ENCODE data around the gene NBEA. TPM values are rescaled to one million over a fixed set of nuclear protein-coding genes. Genes with fewer than 3 reads are reported as not detected.

NBEA gene
- total and polyA plus RNA-seq, 2 experiments from 2014 or later, result 9.1 to 29.1 TPM

DNA sequence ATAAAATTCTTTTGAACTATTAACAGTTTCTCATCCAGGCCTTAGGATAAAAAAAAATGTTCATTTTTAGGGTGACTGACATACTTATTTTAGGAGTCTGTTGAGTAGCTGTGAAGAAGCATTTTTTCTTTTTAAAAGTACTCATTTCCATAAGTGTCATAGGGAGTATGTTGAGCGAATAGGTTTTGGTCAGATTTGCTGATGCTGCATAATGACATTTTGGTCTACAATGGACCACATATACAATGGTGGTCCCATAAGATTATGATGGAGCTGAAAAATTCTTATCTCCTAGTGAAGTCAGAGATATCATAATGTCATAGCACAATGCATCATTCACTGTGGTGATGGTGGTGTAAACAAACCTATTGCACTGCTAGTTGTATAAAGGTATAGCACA lies 17.4 kb downstream of the NBEA start (continued):
- TF ChIP-seq, protein P1, sequence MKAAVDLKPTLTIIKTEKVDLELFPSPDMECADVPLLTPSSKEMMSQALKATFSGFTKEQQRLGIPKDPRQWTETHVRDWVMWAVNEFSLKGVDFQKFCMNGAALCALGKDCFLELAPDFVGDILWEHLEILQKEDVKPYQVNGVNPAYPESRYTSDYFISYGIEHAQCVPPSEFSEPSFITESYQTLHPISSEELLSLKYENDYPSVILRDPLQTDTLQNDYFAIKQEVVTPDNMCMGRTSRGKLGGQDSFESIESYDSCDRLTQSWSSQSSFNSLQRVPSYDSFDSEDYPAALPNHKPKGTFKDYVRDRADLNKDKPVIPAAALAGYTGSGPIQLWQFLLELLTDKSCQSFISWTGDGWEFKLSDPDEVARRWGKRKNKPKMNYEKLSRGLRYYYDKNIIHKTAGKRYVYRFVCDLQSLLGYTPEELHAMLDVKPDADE (IDR thresholded peaks at IDR 0.05), result no peak
- TF ChIP-seq POLR2AphosphoS5 (IDR thresholded peaks at IDR 0.05; ENCODE audit: low read depth) (no peak), JUNB (IDR thresholded peaks at IDR 0.05; ENCODE audit: unreplicated experiment) (no peak), CREB1 (CRISPR knock-in tag; IDR thresholded peaks at IDR 0.05; ENCODE audit: low read depth) (no peak), EZH2 (IDR thresholded peaks at IDR 0.05; ENCODE audit: low read depth, unreplicated experiment) (no peak), ZNF114 (CRISPR knock-in tag; IDR thresholded peaks at IDR 0.05) (no peak)
- TF ChIP-seq, protein P2, sequence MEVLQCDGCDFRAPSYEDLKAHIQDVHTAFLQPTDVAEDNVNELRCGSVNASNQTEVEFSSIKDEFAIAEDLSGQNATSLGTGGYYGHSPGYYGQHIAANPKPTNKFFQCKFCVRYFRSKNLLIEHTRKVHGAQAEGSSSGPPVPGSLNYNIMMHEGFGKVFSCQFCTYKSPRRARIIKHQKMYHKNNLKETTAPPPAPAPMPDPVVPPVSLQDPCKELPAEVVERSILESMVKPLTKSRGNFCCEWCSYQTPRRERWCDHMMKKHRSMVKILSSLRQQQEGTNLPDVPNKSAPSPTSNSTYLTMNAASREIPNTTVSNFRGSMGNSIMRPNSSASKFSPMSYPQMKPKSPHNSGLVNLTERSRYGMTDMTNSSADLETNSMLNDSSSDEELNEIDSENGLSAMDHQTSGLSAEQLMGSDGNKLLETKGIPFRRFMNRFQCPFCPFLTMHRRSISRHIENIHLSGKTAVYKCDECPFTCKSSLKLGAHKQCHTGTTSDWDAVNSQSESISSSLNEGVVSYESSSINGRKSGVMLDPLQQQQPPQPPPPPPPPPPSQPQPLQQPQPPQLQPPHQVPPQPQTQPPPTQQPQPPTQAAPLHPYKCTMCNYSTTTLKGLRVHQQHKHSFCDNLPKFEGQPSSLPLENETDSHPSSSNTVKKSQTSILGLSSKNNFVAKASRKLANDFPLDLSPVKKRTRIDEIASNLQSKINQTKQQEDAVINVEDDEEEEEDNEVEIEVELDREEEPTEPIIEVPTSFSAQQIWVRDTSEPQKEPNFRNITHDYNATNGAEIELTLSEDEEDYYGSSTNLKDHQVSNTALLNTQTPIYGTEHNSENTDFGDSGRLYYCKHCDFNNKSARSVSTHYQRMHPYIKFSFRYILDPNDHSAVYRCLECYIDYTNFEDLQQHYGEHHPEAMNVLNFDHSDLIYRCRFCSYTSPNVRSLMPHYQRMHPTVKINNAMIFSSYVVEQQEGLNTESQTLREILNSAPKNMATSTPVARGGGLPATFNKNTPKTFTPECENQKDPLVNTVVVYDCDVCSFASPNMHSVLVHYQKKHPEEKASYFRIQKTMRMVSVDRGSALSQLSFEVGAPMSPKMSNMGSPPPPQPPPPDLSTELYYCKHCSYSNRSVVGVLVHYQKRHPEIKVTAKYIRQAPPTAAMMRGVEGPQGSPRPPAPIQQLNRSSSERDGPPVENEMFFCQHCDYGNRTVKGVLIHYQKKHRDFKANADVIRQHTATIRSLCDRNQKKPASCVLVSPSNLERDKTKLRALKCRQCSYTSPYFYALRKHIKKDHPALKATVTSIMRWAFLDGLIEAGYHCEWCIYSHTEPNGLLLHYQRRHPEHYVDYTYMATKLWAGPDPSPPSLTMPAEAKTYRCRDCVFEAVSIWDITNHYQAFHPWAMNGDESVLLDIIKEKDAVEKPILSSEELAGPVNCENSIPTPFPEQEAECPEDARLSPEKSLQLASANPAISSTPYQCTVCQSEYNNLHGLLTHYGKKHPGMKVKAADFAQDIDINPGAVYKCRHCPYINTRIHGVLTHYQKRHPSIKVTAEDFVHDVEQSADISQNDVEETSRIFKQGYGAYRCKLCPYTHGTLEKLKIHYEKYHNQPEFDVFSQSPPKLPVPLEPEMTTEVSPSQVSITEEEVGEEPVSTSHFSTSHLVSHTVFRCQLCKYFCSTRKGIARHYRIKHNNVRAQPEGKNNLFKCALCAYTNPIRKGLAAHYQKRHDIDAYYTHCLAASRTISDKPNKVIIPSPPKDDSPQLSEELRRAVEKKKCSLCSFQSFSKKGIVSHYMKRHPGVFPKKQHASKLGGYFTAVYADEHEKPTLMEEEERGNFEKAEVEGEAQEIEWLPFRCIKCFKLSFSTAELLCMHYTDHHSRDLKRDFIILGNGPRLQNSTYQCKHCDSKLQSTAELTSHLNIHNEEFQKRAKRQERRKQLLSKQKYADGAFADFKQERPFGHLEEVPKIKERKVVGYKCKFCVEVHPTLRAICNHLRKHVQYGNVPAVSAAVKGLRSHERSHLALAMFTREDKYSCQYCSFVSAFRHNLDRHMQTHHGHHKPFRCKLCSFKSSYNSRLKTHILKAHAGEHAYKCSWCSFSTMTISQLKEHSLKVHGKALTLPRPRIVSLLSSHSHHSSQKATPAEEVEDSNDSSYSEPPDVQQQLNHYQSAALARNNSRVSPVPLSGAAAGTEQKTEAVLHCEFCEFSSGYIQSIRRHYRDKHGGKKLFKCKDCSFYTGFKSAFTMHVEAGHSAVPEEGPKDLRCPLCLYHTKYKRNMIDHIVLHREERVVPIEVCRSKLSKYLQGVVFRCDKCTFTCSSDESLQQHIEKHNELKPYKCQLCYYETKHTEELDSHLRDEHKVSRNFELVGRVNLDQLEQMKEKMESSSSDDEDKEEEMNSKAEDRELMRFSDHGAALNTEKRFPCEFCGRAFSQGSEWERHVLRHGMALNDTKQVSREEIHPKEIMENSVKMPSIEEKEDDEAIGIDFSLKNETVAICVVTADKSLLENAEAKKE (CRISPR knock-in tag; IDR thresholded peaks at IDR 0.05), result no peak

DNA sequence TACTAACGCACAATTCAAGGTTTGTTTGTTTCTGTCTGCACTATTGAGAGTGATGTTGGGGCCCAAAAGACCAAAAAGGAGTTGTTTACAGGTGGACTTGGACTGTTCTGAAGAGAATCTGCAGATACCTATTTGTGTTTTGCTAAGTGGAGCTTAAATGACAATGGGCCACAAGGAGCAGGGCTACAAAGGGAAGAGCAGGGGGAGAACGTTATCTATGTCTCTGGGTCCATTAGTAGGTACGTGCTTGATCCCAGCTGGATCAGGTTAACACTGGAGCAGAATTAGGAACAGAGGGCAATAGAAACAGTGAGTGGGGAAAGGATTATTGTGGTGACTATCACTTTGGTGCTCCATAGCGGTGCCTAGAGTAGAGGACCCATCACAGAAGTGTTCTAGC lies 22.5 kb downstream of the NBEA start:
- H3K4me2 ChIP-seq, result peak overlapping the region; percentile 41; the same call in 1 of the 2 replicates
- no peak overlapping the region for H3K4me3 Mint-ChIP-seq
- ATAC-seq (peak; percentile 76), DNase-seq (ENCODE audit: low spot score) (no peak)
- H3K36me3 Mint-ChIP-seq (ENCODE audit: low read depth), result peaks cover 14% of the 10 kb centered on the region
- H3F3A ChIP-seq (replicated peaks; ENCODE audit: low read depth), result no peaks in the 10 kb centered on the region
- H4K20me1 ChIP-seq (replicated peaks; ENCODE audit: insufficient read depth), result no peaks in the 10 kb centered on the region
- H3K27ac Mint-ChIP-seq, result 0 out of 2 replicates have a peak overlapping the region, but pooled peaks have one; percentile 25
- H2AFZ ChIP-seq, result no peak overlapping the region
- no peak overlapping the region for H3K4me3 ChIP-seq
- peak overlapping the region; percentile 8; the same call in 1 of the 2 replicates for H3K27ac ChIP-seq (ENCODE audit: low read depth)
- H3K36me3 ChIP-seq (ENCODE audit: insufficient read depth), result peaks cover 2% of the 10 kb centered on the region; the same call in 1 of the 2 replicates
- H3K4me1 Mint-ChIP-seq, result peaks cover 22% of the 10 kb centered on the region
- no peaks in the 10 kb centered on the region for H3K27me3 ChIP-seq (ENCODE audit: insufficient read depth)
- peaks cover 13% of the 10 kb centered on the region for H3K4me1 ChIP-seq (ENCODE audit: insufficient read depth)
- H3K27me3 Mint-ChIP-seq (ENCODE audit: insufficient read depth, low read depth, poor library complexity), result no peaks in the 10 kb centered on the region
- TF ChIP-seq STAT1 (IDR thresholded peaks at IDR 0.05; ENCODE audit: unreplicated experiment), result no peak
- TF ChIP-seq, protein P2 (CRISPR knock-in tag; IDR thresholded peaks at IDR 0.05), result 0 out of 2 replicates have a peak, but pooled peaks have one; percentile 17
- peaks cover 81% of the 10 kb centered on the region for H3K79me2 ChIP-seq (replicated peaks; ENCODE audit: insufficient read depth)
- no peaks in the 10 kb centered on the region for H3K9me2 ChIP-seq (ENCODE audit: insufficient read depth)
- peaks cover 9% of the 10 kb centered on the region; the same call in 2 of the 3 replicates for H3K9me3 Mint-ChIP-seq

All from GM23338 (cell line).